WTC11 (cell line): ENCODE data around the gene PIEZO1. TPM values are rescaled to one million over a fixed set of nuclear protein-coding genes. Genes with fewer than 3 reads are reported as not detected.
A peak's percentile ranks its signal among the peaks of the same experiment; 100 is the strongest.

Source experiments
- AR ChIP-seq: fragments of 250-450 bp; sonication (Bioruptor Pico); IDR thresholded peaks from 2 replicates; pipeline ENCODE4 v1.9.0; 2021; ENCODE audit warnings: mild to moderate bottlenecking
- ATF3 ChIP-seq: sonication (generic); formaldehyde crosslinking; conservative IDR thresholded peaks from 2 replicates; pipeline ENCODE4 v1.8.1; 2022; ENCODE audit warnings: mild to moderate bottlenecking, missing genetic modification reagents
- ATF6 ChIP-seq: sonication (generic); formaldehyde crosslinking; IDR thresholded peaks from 2 replicates; pipeline ENCODE4 v1.8.1; 2023; ENCODE audit warnings: mild to moderate bottlenecking, missing genetic modification reagents
- CBFB ChIP-seq: sonication (generic); formaldehyde crosslinking; IDR thresholded peaks from 2 replicates; pipeline ENCODE4 v1.8.1; 2022; ENCODE audit warnings: mild to moderate bottlenecking, low read depth, missing genetic modification reagents
- CTCF ChIP-seq: fragments of 200-600 bp; IDR thresholded peaks from 2 replicates; pipeline ENCODE4 v1.8.0; 2022; ENCODE audit warnings: antibody characterized with exemption
- E2F4 ChIP-seq: sonication (generic); formaldehyde crosslinking; IDR thresholded peaks from 2 replicates; pipeline ENCODE4 v1.8.1; 2022; ENCODE audit warnings: low read depth, mild to moderate bottlenecking, moderate library complexity, missing genetic modification reagents, borderline replicate concordance
- EMX1 ChIP-seq: fragments of 250-450 bp; sonication (Bioruptor Pico); IDR thresholded peaks from 2 replicates; pipeline ENCODE4 v1.8.0; 2021; ENCODE audit warnings: mild to moderate bottlenecking
- ESRRA ChIP-seq: sonication (generic); formaldehyde crosslinking; IDR thresholded peaks from 2 replicates; pipeline ENCODE4 v1.8.1; 2022; ENCODE audit warnings: mild to moderate bottlenecking, missing genetic modification reagents, borderline replicate concordance
- FOXJ3 ChIP-seq: sonication (generic); formaldehyde crosslinking; IDR thresholded peaks from 2 replicates; pipeline ENCODE4 v1.9.0; 2021; ENCODE audit warnings: missing genetic modification reagents, mild to moderate bottlenecking, borderline replicate concordance
- FOXP1 ChIP-seq: sonication (generic); formaldehyde crosslinking; IDR thresholded peaks from 2 replicates; pipeline ENCODE4 v1.8.0; 2022; ENCODE audit warnings: missing genetic modification reagents, mild to moderate bottlenecking, moderate library complexity, borderline replicate concordance
- HMGA2 ChIP-seq: fragments of 250-450 bp; sonication (Bioruptor Pico); IDR thresholded peaks from 2 replicates; pipeline ENCODE4 v1.4.0; 2021; ENCODE audit warnings: mild to moderate bottlenecking, moderate library complexity
- NFYB ChIP-seq: sonication (generic); formaldehyde crosslinking; conservative IDR thresholded peaks from 2 replicates; pipeline ENCODE4 v1.8.0; 2022; ENCODE audit warnings: low read depth, missing genetic modification reagents
- SP1 ChIP-seq: sonication (generic); formaldehyde crosslinking; conservative IDR thresholded peaks from 2 replicates; pipeline ENCODE4 v1.8.1; 2022; ENCODE audit warnings: missing genetic modification reagents
- TEAD1 ChIP-seq: sonication (generic); formaldehyde crosslinking; IDR thresholded peaks from 2 replicates; pipeline ENCODE4 v1.8.0; 2022; ENCODE audit warnings: mild to moderate bottlenecking, missing genetic modification reagents
- TEAD4 ChIP-seq: sonication (generic); formaldehyde crosslinking; IDR thresholded peaks from 2 replicates; pipeline ENCODE4 v1.8.0; 2022; ENCODE audit warnings: mild to moderate bottlenecking, missing genetic modification reagents
- ZNF121 ChIP-seq: sonication (generic); formaldehyde crosslinking; IDR thresholded peaks from 2 replicates; pipeline ENCODE4 v1.8.0; 2023; ENCODE audit warnings: missing genetic modification reagents
- ZNF138 ChIP-seq: sonication (generic); formaldehyde crosslinking; conservative IDR thresholded peaks from 2 replicates; pipeline ENCODE4 v1.8.1; 2022; ENCODE audit warnings: mild to moderate bottlenecking, moderate library complexity, missing genetic modification reagents
- ZNF317 ChIP-seq: sonication (generic); formaldehyde crosslinking; IDR thresholded peaks from 2 replicates; pipeline ENCODE4 v1.8.1; 2023; ENCODE audit warnings: low read depth, mild to moderate bottlenecking, moderate library complexity, missing genetic modification reagents, borderline replicate concordance
- ZNF423 ChIP-seq: fragments of 250-450 bp; sonication (Bioruptor Pico); IDR thresholded peaks from 2 replicates; pipeline ENCODE4 v2.1.2; 2022; ENCODE audit warnings: mild to moderate bottlenecking, moderate library complexity
- ZNF671 ChIP-seq: fragments of 250-450 bp; sonication (Bioruptor Pico); IDR thresholded peaks from 2 replicates; pipeline ENCODE4 v1.8.0; 2021; ENCODE audit warnings: mild to moderate bottlenecking
- total RNA-seq: library from RNA; stranded (reverse); gene quantifications from 3 replicates; pipeline ENCODE4 v1.2.3, GENCODE V29; 2021
- TF ChIP-seq, protein P1 (sequence below): sonication (generic); formaldehyde crosslinking; IDR thresholded peaks from 2 replicates; pipeline ENCODE4 v1.8.0; 2022; ENCODE audit warnings: mild to moderate bottlenecking, missing genetic modification reagents
- TF ChIP-seq, protein P2 (sequence below): sonication (generic); formaldehyde crosslinking; IDR thresholded peaks from 2 replicates; pipeline ENCODE4 v1.8.1; 2022; ENCODE audit warnings: mild to moderate bottlenecking, missing genetic modification reagents, moderate library complexity, borderline replicate concordance
- TF ChIP-seq, protein P3 (sequence below): sonication (generic); formaldehyde crosslinking; IDR thresholded peaks from 2 replicates; pipeline ENCODE4 v1.8.1; 2023; ENCODE audit warnings: mild to moderate bottlenecking, missing genetic modification reagents, borderline replicate concordance

PIEZO1 gene
- total RNA-seq, 1 experiment from 2014 or later, result 71.3 TPM

DNA sequence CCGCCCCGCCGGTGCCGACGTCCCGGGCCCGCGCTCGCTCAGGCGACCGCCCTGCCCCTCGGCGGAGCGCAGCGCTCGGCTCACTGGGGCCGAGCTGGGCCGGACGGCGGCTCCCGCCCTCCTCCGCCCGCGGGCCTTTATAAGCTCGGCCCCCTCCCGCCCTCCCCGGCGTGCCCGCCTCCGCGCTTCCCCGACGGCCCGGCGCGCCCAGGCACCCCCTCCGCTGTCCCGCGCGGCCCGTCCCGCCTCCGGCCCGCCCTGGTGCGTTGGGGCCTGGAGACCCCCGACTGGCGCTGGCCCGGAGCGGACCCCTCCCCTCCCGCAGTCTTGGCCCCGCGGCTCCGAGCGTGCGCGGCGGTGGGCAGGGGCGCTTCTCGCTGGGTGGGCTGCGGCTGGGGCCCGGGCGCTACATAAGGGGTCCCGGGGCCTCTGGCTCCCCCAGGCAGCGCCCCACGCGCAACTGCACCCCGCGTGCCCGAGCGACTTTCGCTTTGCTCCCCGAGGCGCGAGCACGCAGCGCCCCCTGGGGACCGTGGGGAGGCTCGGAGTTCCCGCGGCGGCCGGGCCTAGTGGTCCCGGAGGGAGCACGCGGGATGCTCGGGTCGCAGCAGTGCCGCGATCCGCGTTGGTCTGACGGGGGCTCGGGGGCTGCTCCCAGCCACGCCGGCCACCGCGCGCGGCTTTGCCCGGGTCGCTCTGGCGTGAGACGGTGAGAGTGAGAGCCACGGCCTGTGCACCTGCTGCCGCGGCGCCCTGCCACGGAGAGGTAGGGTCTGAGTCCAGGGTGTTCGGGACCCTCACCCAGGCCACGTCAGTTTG is at the start of gene PIEZO1 (continued):
- TF ChIP-seq E2F4 (CRISPR knock-in tag) (no peak), ZNF671 (CRISPR knock-in tag) (no peak), AR (CRISPR knock-in tag) (no peak), HMGA2 (no peak), NFYB (CRISPR knock-in tag) (no peak), ZNF138 (CRISPR knock-in tag) (no peak), ZNF423 (peak; percentile 63), TEAD4 (CRISPR knock-in tag) (no peak), ZNF121 (no peak), ZNF317 (no peak), CBFB (CRISPR knock-in tag) (no peak; the same call in 1 of the 2 replicates), SP1 (CRISPR knock-in tag) (peak; percentile 20; the same call in 1 of the 2 replicates), FOXJ3 (CRISPR knock-in tag) (no peak), FOXP1 (CRISPR knock-in tag) (no peak), TEAD1 (CRISPR knock-in tag) (no peak), CTCF (no peak), EMX1 (CRISPR knock-in tag) (no peak), ATF3 (CRISPR knock-in tag) (no peak), ESRRA (peak; percentile 6; the same call in 1 of the 2 replicates), ATF6 (CRISPR knock-in tag) (no peak)
- TF ChIP-seq, protein P1, sequence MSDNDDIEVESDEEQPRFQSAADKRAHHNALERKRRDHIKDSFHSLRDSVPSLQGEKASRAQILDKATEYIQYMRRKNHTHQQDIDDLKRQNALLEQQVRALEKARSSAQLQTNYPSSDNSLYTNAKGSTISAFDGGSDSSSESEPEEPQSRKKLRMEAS (CRISPR knock-in tag), result peak; percentile 56; the same call in 1 of the 2 replicates
- TF ChIP-seq, protein P2, sequence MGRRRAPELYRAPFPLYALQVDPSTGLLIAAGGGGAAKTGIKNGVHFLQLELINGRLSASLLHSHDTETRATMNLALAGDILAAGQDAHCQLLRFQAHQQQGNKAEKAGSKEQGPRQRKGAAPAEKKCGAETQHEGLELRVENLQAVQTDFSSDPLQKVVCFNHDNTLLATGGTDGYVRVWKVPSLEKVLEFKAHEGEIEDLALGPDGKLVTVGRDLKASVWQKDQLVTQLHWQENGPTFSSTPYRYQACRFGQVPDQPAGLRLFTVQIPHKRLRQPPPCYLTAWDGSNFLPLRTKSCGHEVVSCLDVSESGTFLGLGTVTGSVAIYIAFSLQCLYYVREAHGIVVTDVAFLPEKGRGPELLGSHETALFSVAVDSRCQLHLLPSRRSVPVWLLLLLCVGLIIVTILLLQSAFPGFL (CRISPR knock-in tag), result 0 out of 2 replicates have a peak, but pooled peaks have one; percentile 28
- TF ChIP-seq, protein P3, sequence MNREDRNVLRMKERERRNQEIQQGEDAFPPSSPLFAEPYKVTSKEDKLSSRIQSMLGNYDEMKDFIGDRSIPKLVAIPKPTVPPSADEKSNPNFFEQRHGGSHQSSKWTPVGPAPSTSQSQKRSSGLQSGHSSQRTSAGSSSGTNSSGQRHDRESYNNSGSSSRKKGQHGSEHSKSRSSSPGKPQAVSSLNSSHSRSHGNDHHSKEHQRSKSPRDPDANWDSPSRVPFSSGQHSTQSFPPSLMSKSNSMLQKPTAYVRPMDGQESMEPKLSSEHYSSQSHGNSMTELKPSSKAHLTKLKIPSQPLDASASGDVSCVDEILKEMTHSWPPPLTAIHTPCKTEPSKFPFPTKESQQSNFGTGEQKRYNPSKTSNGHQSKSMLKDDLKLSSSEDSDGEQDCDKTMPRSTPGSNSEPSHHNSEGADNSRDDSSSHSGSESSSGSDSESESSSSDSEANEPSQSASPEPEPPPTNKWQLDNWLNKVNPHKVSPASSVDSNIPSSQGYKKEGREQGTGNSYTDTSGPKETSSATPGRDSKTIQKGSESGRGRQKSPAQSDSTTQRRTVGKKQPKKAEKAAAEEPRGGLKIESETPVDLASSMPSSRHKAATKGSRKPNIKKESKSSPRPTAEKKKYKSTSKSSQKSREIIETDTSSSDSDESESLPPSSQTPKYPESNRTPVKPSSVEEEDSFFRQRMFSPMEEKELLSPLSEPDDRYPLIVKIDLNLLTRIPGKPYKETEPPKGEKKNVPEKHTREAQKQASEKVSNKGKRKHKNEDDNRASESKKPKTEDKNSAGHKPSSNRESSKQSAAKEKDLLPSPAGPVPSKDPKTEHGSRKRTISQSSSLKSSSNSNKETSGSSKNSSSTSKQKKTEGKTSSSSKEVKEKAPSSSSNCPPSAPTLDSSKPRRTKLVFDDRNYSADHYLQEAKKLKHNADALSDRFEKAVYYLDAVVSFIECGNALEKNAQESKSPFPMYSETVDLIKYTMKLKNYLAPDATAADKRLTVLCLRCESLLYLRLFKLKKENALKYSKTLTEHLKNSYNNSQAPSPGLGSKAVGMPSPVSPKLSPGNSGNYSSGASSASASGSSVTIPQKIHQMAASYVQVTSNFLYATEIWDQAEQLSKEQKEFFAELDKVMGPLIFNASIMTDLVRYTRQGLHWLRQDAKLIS (CRISPR knock-in tag), result no peak
